Measurements from ENCODE around the gene MMAB. TPM values are rescaled to one million over a fixed set of nuclear protein-coding genes. Genes with fewer than 3 reads are reported as not detected.

MMAB gene
- total RNA-seq, 1 experiment from 2014 or later = 97.6 TPM

- CTCF ChIA-PET = no interaction called here
- BruUV-seq (replicated peaks) = no TSS peak
- intact Hi-C loops (cut with micrococcal nuclease; ENCODE audit: unreplicated experiment) = no loop called here
- Histone ChIP-seq H3K27ac (ENCODE audit: low read depth, low read length, poor library complexity, severe bottlenecking) (no peak overlapping the region), H3K4me1 (ENCODE audit: insufficient read depth, low read length, poor library complexity, severe bottlenecking) (no peaks in the 10 kb centered on the region), H3K4me3 (ENCODE audit: low read depth, low read length, poor library complexity, severe bottlenecking) (no peak overlapping the region), H3K27me3 (replicated peaks; ENCODE audit: insufficient read depth, low read depth, low read length, poor library complexity) (no peaks in the 10 kb centered on the region), H3K36me3 (ENCODE audit: insufficient read depth, low read length, poor library complexity, severe bottlenecking) (peaks cover 13% of the 10 kb centered on the region), H3K9me3 (ENCODE audit: low read depth, low read length, poor library complexity, severe bottlenecking) (no peaks in the 10 kb centered on the region)
- POLR2A ChIA-PET (ENCODE audit: low non-redundant PET) = no interaction called here
- TF ChIP-seq EZH2 (IDR thresholded peaks at IDR 0.05; ENCODE audit: borderline replicate concordance, low read depth, low read length, poor library complexity, severe bottlenecking) = no peak
- no peak for TF ChIP-seq CTCF (conservative IDR thresholded peaks at IDR 0.05; ENCODE audit: low read depth, low read length)
- no peak for DNase-seq (ENCODE audit: low spot score)
Measured at GRCh38 chr12:109557805-109558204, 15.5 kb downstream of the MMAB start.

GRCh38 chr12:109557200-109557599, 16.1 kb downstream of the MMAB start:
- ChIA-PET POLR2A (ENCODE audit: low non-redundant PET) (interaction anchor here (0.6 kb wide), 1 partner anchor 56 kb away, joined by 7 read pairs; no protein-coding TSS in a partner anchor), CTCF (no interaction called here)
- intact Hi-C loops (cut with micrococcal nuclease; ENCODE audit: unreplicated experiment) = no loop called here
- Histone ChIP-seq H3K36me3 (ENCODE audit: insufficient read depth, low read length, poor library complexity, severe bottlenecking) (peaks cover 8% of the 10 kb centered on the region), H3K27ac (ENCODE audit: low read depth, low read length, poor library complexity, severe bottlenecking) (no peak overlapping the region), H3K4me1 (ENCODE audit: insufficient read depth, low read length, poor library complexity, severe bottlenecking) (no peaks in the 10 kb centered on the region), H3K4me3 (ENCODE audit: low read depth, low read length, poor library complexity, severe bottlenecking) (no peak overlapping the region), H3K27me3 (replicated peaks; ENCODE audit: insufficient read depth, low read depth, low read length, poor library complexity) (no peaks in the 10 kb centered on the region), H3K9me3 (ENCODE audit: low read depth, low read length, poor library complexity, severe bottlenecking) (no peaks in the 10 kb centered on the region)
- no TSS peak for BruUV-seq (replicated peaks)
- no peak for TF ChIP-seq EZH2 (IDR thresholded peaks at IDR 0.05; ENCODE audit: borderline replicate concordance, low read depth, low read length, poor library complexity, severe bottlenecking)
- no peak for TF ChIP-seq CTCF (conservative IDR thresholded peaks at IDR 0.05; ENCODE audit: low read depth, low read length)
- no peak for DNase-seq (ENCODE audit: low spot score)

GRCh38 chr12:109555431-109556315, 17.6 kb downstream of the MMAB start:
- POLR2A ChIA-PET (ENCODE audit: low non-redundant PET) = interaction anchor here (0.6 kb wide), 1 partner anchor 127 kb away, joined by 4 read pairs; no protein-coding TSS in a partner anchor

More at GRCh38 chr12:109555431-109556315, 17.6 kb downstream of the MMAB start:
- Histone ChIP-seq H3K4me3 (ENCODE audit: low read depth, low read length, poor library complexity, severe bottlenecking) (no peak overlapping the region), H3K27ac (ENCODE audit: low read depth, low read length, poor library complexity, severe bottlenecking) (no peak overlapping the region), H3K36me3 (ENCODE audit: insufficient read depth, low read length, poor library complexity, severe bottlenecking) (no peaks in the 10 kb centered on the region), H3K27me3 (replicated peaks; ENCODE audit: insufficient read depth, low read depth, low read length, poor library complexity) (no peaks in the 10 kb centered on the region), H3K4me1 (ENCODE audit: insufficient read depth, low read length, poor library complexity, severe bottlenecking) (no peaks in the 10 kb centered on the region), H3K9me3 (ENCODE audit: low read depth, low read length, poor library complexity, severe bottlenecking) (no peaks in the 10 kb centered on the region)
- no TSS peak for BruUV-seq (replicated peaks)
- CTCF ChIA-PET = no interaction called here
- intact Hi-C loops (cut with micrococcal nuclease; ENCODE audit: unreplicated experiment) = no loop called here
- no peak for TF ChIP-seq CTCF (conservative IDR thresholded peaks at IDR 0.05; ENCODE audit: low read depth, low read length)
- TF ChIP-seq EZH2 (IDR thresholded peaks at IDR 0.05; ENCODE audit: borderline replicate concordance, low read depth, low read length, poor library complexity, severe bottlenecking) = no peak
- DNase-seq (ENCODE audit: low spot score) = no peak
